Panc1 (cell line): Measurements from ENCODE around the gene HEYL. TPM values are rescaled to one million over a fixed set of nuclear protein-coding genes. Genes with fewer than 3 reads are reported as not detected.
A peak's percentile ranks its signal among the peaks of the same experiment; 100 is the strongest.

Source experiments
- ATAC-seq: fragments of 200-7000 bp; cut with Tn5 transposase; 2 replicates; pipeline ENCODE4 v1.9.1; 2020; ENCODE audit warnings: mild to moderate bottlenecking, moderate library complexity
- BruUV-seq: library from RNA; stranded (reverse); fragments of 400-500 nt; replicated peaks from 2 replicates; lab custom pipeline; 2021; lab: Mats Ljungman, UMichigan
- CTCF ChIA-PET: fragments of 300-600 bp; sonication (Branson Sonifier 250); formaldehyde crosslinking; loops from one replicate; lab custom pipeline; 2022; ENCODE audit warnings: antibody characterized with exemption; lab: Charles Lee
- POLR2A ChIA-PET: fragments of 300-600 bp; sonication (Branson Sonifier 250); formaldehyde crosslinking; loops from one replicate; lab custom pipeline; 2022; ENCODE audit warnings: antibody characterized with exemption; lab: Charles Lee
- DNase-seq: peaks from one replicate; pipeline ENCODE4 v3.0.0-alpha.2; 2010; ENCODE audit warnings: low read depth, low spot score
- H3K27ac ChIP-seq: 2 replicates; pipeline ENCODE4 v1.5.1; 2011; ENCODE audit warnings: mild to moderate bottlenecking, low read length, inconsistent platforms
- H3K27me3 ChIP-seq: fragments of 200-500 bp; sonication (Bioruptor generic); 2 replicates; pipeline ENCODE4 v1.6.0; 2014; ENCODE audit warnings: low read length, inconsistent platforms; ENCODE audit not compliant: control insufficient read depth, insufficient read depth
- H3K36me3 ChIP-seq: fragments of 200-500 bp; sonication (Bioruptor generic); 2 replicates; pipeline ENCODE4 v1.5.1; 2014; ENCODE audit warnings: inconsistent platforms, mild to moderate bottlenecking, low read length, moderate library complexity; ENCODE audit not compliant: control insufficient read depth, insufficient read depth
- H3K4me1 ChIP-seq: 2 replicates; pipeline ENCODE4 v1.5.1; 2011; ENCODE audit warnings: inconsistent platforms, mild to moderate bottlenecking, low read length, moderate library complexity; ENCODE audit not compliant: control insufficient read depth, insufficient read depth
- H3K4me3 ChIP-seq, 2 experiments: 2 replicates each; pipeline ENCODE4 v1.5.1; 2011 to 2012; ENCODE audit warnings: low read depth in 2 of 2, low read length in 2 of 2, mild to moderate bottlenecking in 2 of 2, inconsistent platforms in 1 of 2, moderate library complexity in 1 of 2
- H3K9me3 ChIP-seq: fragments of 200-500 bp; sonication (Bioruptor generic); 2 replicates; pipeline ENCODE4 v1.5.1; 2014; ENCODE audit warnings: low read depth, mild to moderate bottlenecking, inconsistent platforms, low read length, moderate library complexity; ENCODE audit not compliant: control insufficient read depth, insufficient read depth
- CTCF ChIP-seq: fragments of 450-650 bp; IDR thresholded peaks from 2 replicates; pipeline ENCODE4 v1.5.1; 2017; ENCODE audit warnings: mild to moderate bottlenecking
- POLR2AphosphoS5 ChIP-seq: IDR thresholded peaks from 2 replicates; pipeline ENCODE4 v1.6.1; 2012; ENCODE audit warnings: mild to moderate bottlenecking, low read depth, low read length, moderate library complexity
- REST ChIP-seq, 2 experiments: IDR thresholded peaks; 2 replicates each; pipeline ENCODE4 v1.6.1; 2011 to 2012; ENCODE audit warnings: low read depth in 2 of 2, control low read depth in 1 of 2, low read length in 1 of 2, mild to moderate bottlenecking in 1 of 2, moderate library complexity in 1 of 2; ENCODE audit not compliant: insufficient read depth in 1 of 2
- SIN3A ChIP-seq: IDR thresholded peaks from 2 replicates; pipeline ENCODE4 v1.6.1; 2012; ENCODE audit warnings: low read depth, mild to moderate bottlenecking, low read length, moderate library complexity, borderline replicate concordance; ENCODE audit not compliant: insufficient read depth
- TCF7L2 ChIP-seq: IDR thresholded peaks from 2 replicates; pipeline ENCODE4 v1.6.1; 2011; ENCODE audit warnings: mild to moderate bottlenecking, low read depth, low read length, inconsistent platforms
- in situ Hi-C: cut with HindIII; loops from 2 replicates; pipeline ENCODE4 v1.10.0; 2016; ENCODE audit warnings: low sequenced_read_pairs, low pct_unique_long_range_greater_than_20kb
- intact Hi-C: fragments of 100-400 bp; cut with micrococcal nuclease; formaldehyde crosslinking; loops from one replicate; pipeline ENCODE4 v1.10.0; 2022; ENCODE audit not compliant: unreplicated experiment
- total RNA-seq: library from RNA; stranded (reverse); gene quantifications from one replicate; pipeline ENCODE4 v1.2.1, GENCODE V29; 2021; ENCODE audit not compliant: unreplicated experiment

The HEYL gene
- total RNA-seq, 1 experiment from 2014 or later = 2.3 TPM

- 0 out of 2 replicates have a peak, but pooled peaks have one; percentile 9 for ATAC-seq
- TF ChIP-seq POLR2AphosphoS5 = no peak
- TF ChIP-seq CTCF = no peak
- TF ChIP-seq REST (IDR thresholded peaks at IDR 0.05; ENCODE audit: insufficient read depth in 1 of 2, low read depth in 2 of 2, low read length in 1 of 2) = no peak
- no peak for TF ChIP-seq SIN3A
- TF ChIP-seq TCF7L2 = no peak
- ChIA-PET CTCF (no interaction called here), POLR2A (interaction anchor here (0.8 kb wide), 1 partner anchor 34 kb away, joined by 3 read pairs; no protein-coding TSS in a partner anchor)
- no TSS peak for BruUV-seq
- no peaks in the 10 kb centered on the region for H3K36me3 ChIP-seq
- intact Hi-C loops = no loop called here
- H3K9me3 ChIP-seq = no peaks in the 10 kb centered on the region
- H3K4me3 ChIP-seq = no peak overlapping the region
- no peaks in the 10 kb centered on the region; the same call in 1 of the 2 replicates for H3K4me1 ChIP-seq
- no peaks in the 10 kb centered on the region for H3K27me3 ChIP-seq
- in situ Hi-C loops = no loop called here
- no peak overlapping the region for H3K27ac ChIP-seq
- no peak for DNase-seq
Observed at GRCh38 chr1:39647247-39647646, 7.8 kb upstream of the HEYL start.

GRCh38 chr1:39646232-39647081 is 7.0 kb upstream of the HEYL start:
- no peak for DNase-seq
- ChIA-PET POLR2A (interaction anchor here (0.8 kb wide), 1 partner anchor 35 kb away, joined by 3 read pairs; no protein-coding TSS in a partner anchor), CTCF (interaction anchor here (0.7 kb wide), 1 partner anchor 40 kb away, joined by 7 read pairs; no protein-coding TSS in a partner anchor)
- BruUV-seq = no TSS peak
- no peak overlapping the region for H3K4me3 ChIP-seq
- TF ChIP-seq REST (IDR thresholded peaks at IDR 0.05; ENCODE audit: insufficient read depth in 1 of 2, low read depth in 2 of 2, low read length in 1 of 2) (no peak), SIN3A (no peak), CTCF (no peak), TCF7L2 (no peak), POLR2AphosphoS5 (no peak)
- peak; percentile 63 for ATAC-seq
- H3K4me1 ChIP-seq = no peaks in the 10 kb centered on the region; the same call in 1 of the 2 replicates
- H3K27ac ChIP-seq = no peak overlapping the region
- no peaks in the 10 kb centered on the region for H3K36me3 ChIP-seq
- H3K27me3 ChIP-seq = no peaks in the 10 kb centered on the region
- no peaks in the 10 kb centered on the region for H3K9me3 ChIP-seq
- in situ Hi-C loops = no loop called here
- intact Hi-C loops = no loop called here
